HG03039 (cell line): Measurements from ENCODE around the gene TCERG1L.
"Not testable (repeated sequence)": the region's sequence is repeated elsewhere in the genome, so short reads cannot be mapped to it uniquely, and the experiment has no call there.

Experiments used
- ATAC-seq: cut with Tn5 transposase; IDR thresholded peaks from one replicate; pipeline ENCODE4 v1.9.1; 2021; ENCODE audit warnings: mild to moderate bottlenecking, moderate library complexity; ENCODE audit not compliant: unreplicated experiment

TCERG1L gene

GRCh38 chr10:131311661-131312477 lies at the start of gene TCERG1L:
TSS of gene TCERG1L (minus strand) at chr10:131311721. CDS start at chr10:131311635, 86 bp downstream.
- no peak for ATAC-seq

GRCh38 chr10:131358741-131359442 lies 47.4 kb upstream of the TCERG1L start:
- ATAC-seq: no peak

- no peak for ATAC-seq
Observed at GRCh38 chr10:131356442-131356841, 44.9 kb upstream of the TCERG1L start.

- ATAC-seq: no peak
Observed at GRCh38 chr10:131355881-131356280, 44.4 kb upstream of the TCERG1L start.

GRCh38 chr10:131355056-131355455 lies 43.5 kb upstream of the TCERG1L start:
- no peak for ATAC-seq

- ATAC-seq: no peak
Observed at GRCh38 chr10:131354380-131354779, 42.9 kb upstream of the TCERG1L start.

- ATAC-seq: no peak
Observed at GRCh38 chr10:131352765-131353290, 41.3 kb upstream of the TCERG1L start.

GRCh38 chr10:131350660-131351059 lies 39.1 kb upstream of the TCERG1L start:
- no peak for ATAC-seq

GRCh38 chr10:131350245-131350644 lies 38.7 kb upstream of the TCERG1L start:
- ATAC-seq: no peak

- no peak for ATAC-seq
Observed at GRCh38 chr10:131346456-131346855, 34.9 kb upstream of the TCERG1L start.

GRCh38 chr10:131345691-131346090 lies 34.2 kb upstream of the TCERG1L start:
- no peak for ATAC-seq

- no peak for ATAC-seq
Observed at GRCh38 chr10:131344747-131345146, 33.2 kb upstream of the TCERG1L start.

GRCh38 chr10:131337741-131338140 lies 26.2 kb upstream of the TCERG1L start:
- no peak for ATAC-seq

- ATAC-seq: no peak
Observed at GRCh38 chr10:131332821-131333220, 21.3 kb upstream of the TCERG1L start.

- ATAC-seq: no peak
Observed at GRCh38 chr10:131323880-131324279, 12.4 kb upstream of the TCERG1L start.

- no peak for ATAC-seq
Observed at GRCh38 chr10:131323025-131323424, 11.5 kb upstream of the TCERG1L start.

GRCh38 chr10:131322575-131322974 lies 11.1 kb upstream of the TCERG1L start:
- not testable (repeated sequence) for ATAC-seq

GRCh38 chr10:131320860-131321604 lies 9.5 kb upstream of the TCERG1L start:
- ATAC-seq: no peak

GRCh38 chr10:131318814-131319213 lies 7.3 kb upstream of the TCERG1L start:
- no peak for ATAC-seq

GRCh38 chr10:131318291-131318690 lies 6.8 kb upstream of the TCERG1L start:
- ATAC-seq: no peak
